Stimulated activated CD4-positive, alpha-beta T cell treated with anti-CD3 and anti-CD28 coated beads, Interleukin-4, amount 100 ng/mL, for 4 hours (primary cell): ENCODE data around the gene BSN.

Source experiments
- DNase-seq, 2 experiments: peaks; one replicate each; pipeline ENCODE4 v3.0.0-alpha.2; 2020

Gene BSN

GRCh38 chr3:49717959-49718857, 163.9 kb downstream of the BSN start:
- no peak for DNase-seq

GRCh38 chr3:49718858-49719213, 164.6 kb downstream of the BSN start:
- peak in 1 of 2 experiments; percentile 24 for DNase-seq

- peak; percentile 84 to 90 for DNase-seq
Observed at GRCh38 chr3:49719214-49719884, 165.1 kb downstream of the BSN start, which contains the start of gene AMIGO3. TSS of gene AMIGO3 (minus strand) at chr3:49719684. CDS start at chr3:49719465, 219 bp downstream.
